RPMI8226 (cell line): Measurements from ENCODE around the gene RAPGEF5.

Experiments used
- DNase-seq: peaks from one replicate; pipeline ENCODE4 v3.0.0-alpha.2; 2015

RAPGEF5 gene

GRCh38 chr7:22185559-22185958 lies 171.4 kb downstream of the RAPGEF5 start:
- DNase-seq, result no peak

- no peak for DNase-seq
These were observed 172.3 kb downstream of the RAPGEF5 start for GRCh38 chr7:22184549-22185199.

- no peak for DNase-seq
These were observed 173.3 kb downstream of the RAPGEF5 start for GRCh38 chr7:22183522-22184280.

GRCh38 chr7:22182149-22182548 lies 174.8 kb downstream of the RAPGEF5 start:
- no peak for DNase-seq

GRCh38 chr7:22181663-22182062 lies 175.3 kb downstream of the RAPGEF5 start:
- no peak for DNase-seq

GRCh38 chr7:22179442-22179879 lies 177.5 kb downstream of the RAPGEF5 start:
- no peak for DNase-seq

- no peak for DNase-seq
These were observed 178.2 kb downstream of the RAPGEF5 start for GRCh38 chr7:22178735-22179134.

GRCh38 chr7:22176791-22177412 lies 180.1 kb downstream of the RAPGEF5 start:
- no peak for DNase-seq

- no peak for DNase-seq
These were observed 182.4 kb downstream of the RAPGEF5 start for GRCh38 chr7:22174574-22174953.

- DNase-seq, result no peak
These were observed 183.0 kb downstream of the RAPGEF5 start for GRCh38 chr7:22173685-22174573.

- no peak for DNase-seq
These were observed 188.8 kb downstream of the RAPGEF5 start for GRCh38 chr7:22168129-22168634.

- DNase-seq, result no peak
These were observed 189.5 kb downstream of the RAPGEF5 start for GRCh38 chr7:22167482-22167881.

- DNase-seq, result no peak
These were observed 190.0 kb downstream of the RAPGEF5 start for GRCh38 chr7:22166928-22167327.

GRCh38 chr7:22159341-22159740 lies 197.6 kb downstream of the RAPGEF5 start:
- DNase-seq, result no peak

GRCh38 chr7:22157552-22157951 lies 199.4 kb downstream of the RAPGEF5 start:
- no peak for DNase-seq

GRCh38 chr7:22156205-22156604 lies 200.7 kb downstream of the RAPGEF5 start:
- no peak for DNase-seq

GRCh38 chr7:22154143-22154529 lies 202.8 kb downstream of the RAPGEF5 start:
- no peak for DNase-seq

GRCh38 chr7:22153432-22154142 lies 203.4 kb downstream of the RAPGEF5 start:
- no peak for DNase-seq

- DNase-seq, result no peak
These were observed 204.3 kb downstream of the RAPGEF5 start for GRCh38 chr7:22152690-22153089.

- DNase-seq, result no peak
These were observed 205.1 kb downstream of the RAPGEF5 start for GRCh38 chr7:22151901-22152300.

- no peak for DNase-seq
These were observed 206.7 kb downstream of the RAPGEF5 start for GRCh38 chr7:22150221-22150620.

GRCh38 chr7:22147868-22148267 lies 209.1 kb downstream of the RAPGEF5 start:
- no peak for DNase-seq
